Calu3 (cell line): ENCODE data around the gene CDSN. TPM values are rescaled to one million over a fixed set of nuclear protein-coding genes. Genes with fewer than 3 reads are reported as not detected.
A peak's percentile ranks its signal among the peaks of the same experiment; 100 is the strongest.

ENCODE experiments used
- BruUV-seq: library from RNA; stranded (reverse); fragments of 400-500 nt; replicated peaks from 2 replicates; lab custom pipeline; 2021; lab: Mats Ljungman, UMichigan
- CTCF ChIA-PET: fragments of 300-600 bp; sonication (Branson Sonifier 250); formaldehyde crosslinking; loops from one replicate; lab custom pipeline; 2022; ENCODE audit warnings: antibody characterized with exemption; lab: Charles Lee
- DNase-seq: peaks from one replicate; pipeline ENCODE4 v3.0.0; 2022
- H3K27ac Mint-ChIP-seq: one replicate; pipeline ENCODE4 v1.8.0; 2022; ENCODE audit warnings: mixed read lengths; ENCODE audit not compliant: unreplicated experiment
- H3K27me3 Mint-ChIP-seq: one replicate; pipeline ENCODE4 v1.8.0; 2022; ENCODE audit warnings: mixed read lengths; ENCODE audit not compliant: unreplicated experiment
- H3K36me3 Mint-ChIP-seq: one replicate; pipeline ENCODE4 v1.8.0; 2022; ENCODE audit warnings: mild to moderate bottlenecking, moderate library complexity, mixed read lengths; ENCODE audit not compliant: insufficient read depth, unreplicated experiment
- H3K4me1 Mint-ChIP-seq: one replicate; pipeline ENCODE4 v1.8.0; 2022; ENCODE audit warnings: mild to moderate bottlenecking, low read depth, mixed read lengths; ENCODE audit not compliant: unreplicated experiment
- H3K4me3 Mint-ChIP-seq: one replicate; pipeline ENCODE4 v1.8.0; 2022; ENCODE audit warnings: mild to moderate bottlenecking, low read depth, moderate library complexity, mixed read lengths; ENCODE audit not compliant: unreplicated experiment
- H3K9me3 Mint-ChIP-seq: one replicate; pipeline ENCODE4 v1.8.0; 2022; ENCODE audit warnings: low read depth, mixed read lengths; ENCODE audit not compliant: unreplicated experiment
- intact Hi-C: fragments of 100-400 bp; cut with micrococcal nuclease; formaldehyde crosslinking; loops from one replicate; pipeline ENCODE4 v1.10.0; 2022; ENCODE audit not compliant: unreplicated experiment
- total RNA-seq: library from RNA; stranded (reverse); gene quantifications from 2 replicates; pipeline ENCODE4 v1.2.3, GENCODE V29; 2022
- TF ChIP-seq, protein P1 (sequence below): fragments of 200-600 bp; IDR thresholded peaks from one replicate; pipeline ENCODE4 v1.8.0; 2022; ENCODE audit warnings: antibody characterized with exemption; ENCODE audit not compliant: unreplicated experiment

The CDSN gene
- total RNA-seq, 1 experiment from 2014 or later, result 0.35 TPM

DNA sequence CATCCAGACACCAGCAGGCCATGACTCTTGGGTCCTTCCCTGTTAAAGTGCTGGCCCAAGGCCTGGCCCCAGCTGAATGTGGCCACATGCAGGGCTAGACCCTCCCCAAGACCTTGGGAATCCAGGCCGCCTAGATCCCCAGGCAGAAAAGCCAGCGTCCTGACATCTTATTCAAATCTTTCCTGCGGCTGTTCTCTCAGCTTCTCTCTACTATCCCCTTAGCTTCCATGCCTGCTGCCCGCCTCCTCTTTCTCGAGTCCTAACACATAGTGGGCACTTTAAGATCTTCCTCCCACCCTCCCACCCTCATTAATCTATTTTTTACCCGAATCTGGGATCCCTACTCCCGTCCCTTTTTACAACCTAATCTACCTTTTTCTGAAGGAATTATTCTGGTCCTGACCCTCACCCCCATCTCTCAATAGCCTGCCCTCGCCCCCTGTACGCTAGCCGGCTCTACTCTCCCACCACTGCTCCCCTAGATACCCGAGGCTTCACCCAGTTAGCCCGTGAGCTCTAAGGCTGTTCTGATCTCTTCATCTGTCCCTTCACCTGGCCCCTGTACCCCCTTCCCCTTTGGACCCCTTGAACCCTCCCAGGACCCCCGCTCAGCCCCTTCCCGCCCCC lies 37.4 kb upstream of the CDSN start, which contains the start of gene CCHCR1:
Gene CCHCR1 (minus strand): TSS at position 290 of the 627 bp plus-strand sequence. CDS start 202 bp downstream, at position 88.
- BruUV-seq, result no TSS peak
- peak within 1 kb of the TSS; percentile 91 for H3K27ac Mint-ChIP-seq
- H3K9me3 Mint-ChIP-seq, result no peaks in the 10 kb centered on the region
- TF ChIP-seq, protein P1, sequence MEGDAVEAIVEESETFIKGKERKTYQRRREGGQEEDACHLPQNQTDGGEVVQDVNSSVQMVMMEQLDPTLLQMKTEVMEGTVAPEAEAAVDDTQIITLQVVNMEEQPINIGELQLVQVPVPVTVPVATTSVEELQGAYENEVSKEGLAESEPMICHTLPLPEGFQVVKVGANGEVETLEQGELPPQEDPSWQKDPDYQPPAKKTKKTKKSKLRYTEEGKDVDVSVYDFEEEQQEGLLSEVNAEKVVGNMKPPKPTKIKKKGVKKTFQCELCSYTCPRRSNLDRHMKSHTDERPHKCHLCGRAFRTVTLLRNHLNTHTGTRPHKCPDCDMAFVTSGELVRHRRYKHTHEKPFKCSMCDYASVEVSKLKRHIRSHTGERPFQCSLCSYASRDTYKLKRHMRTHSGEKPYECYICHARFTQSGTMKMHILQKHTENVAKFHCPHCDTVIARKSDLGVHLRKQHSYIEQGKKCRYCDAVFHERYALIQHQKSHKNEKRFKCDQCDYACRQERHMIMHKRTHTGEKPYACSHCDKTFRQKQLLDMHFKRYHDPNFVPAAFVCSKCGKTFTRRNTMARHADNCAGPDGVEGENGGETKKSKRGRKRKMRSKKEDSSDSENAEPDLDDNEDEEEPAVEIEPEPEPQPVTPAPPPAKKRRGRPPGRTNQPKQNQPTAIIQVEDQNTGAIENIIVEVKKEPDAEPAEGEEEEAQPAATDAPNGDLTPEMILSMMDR, result no peak
- no peaks in the 10 kb centered on the region for H3K27me3 Mint-ChIP-seq
- intact Hi-C loops, result loop anchor here (2.0 kb wide), 1 partner anchor 21 kb away; no protein-coding TSS in a partner anchor
- CTCF ChIA-PET, result interaction anchor here (1.2 to 2.5 kb wide), 11 partner anchors 8 to 209 kb away, joined by 3 to 11 read pairs (median 7); partner anchors contain the start of gene POU5F1
- H3K36me3 Mint-ChIP-seq, result peaks cover 73% of the 10 kb centered on the region
- DNase-seq, result no peak
- peaks cover 46% of the 10 kb centered on the region for H3K4me1 Mint-ChIP-seq
- H3K4me3 Mint-ChIP-seq, result peak within 1 kb of the TSS; percentile 99

DNA sequence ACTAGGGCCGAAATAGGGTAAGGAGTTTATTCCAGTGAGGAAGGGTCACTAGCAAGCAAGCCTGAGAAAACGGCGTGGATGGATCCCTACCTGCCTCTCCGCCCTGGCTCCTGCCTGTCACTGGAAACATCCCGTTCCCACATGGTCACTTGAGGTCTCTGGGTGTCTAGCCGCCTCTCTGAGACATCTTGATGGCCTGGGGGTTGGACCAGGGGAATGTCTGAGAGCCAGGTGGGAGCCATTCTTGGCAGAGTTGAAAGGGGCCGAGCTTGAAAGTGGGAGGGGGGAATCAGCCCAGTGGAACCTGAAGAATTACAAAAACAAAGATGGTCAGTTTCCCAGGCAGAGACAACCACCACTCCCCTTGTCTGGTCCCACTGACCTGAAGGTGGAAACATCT lies 36.4 kb upstream of the CDSN start:
- H3K4me1 Mint-ChIP-seq, result peaks cover 38% of the 10 kb centered on the region
- H3K9me3 Mint-ChIP-seq, result no peaks in the 10 kb centered on the region
- TF ChIP-seq, protein P1, result no peak
- H3K4me3 Mint-ChIP-seq, result peak overlapping the region; percentile 99
- intact Hi-C loops, result no loop called here
- no peak for DNase-seq
- no peaks in the 10 kb centered on the region for H3K27me3 Mint-ChIP-seq
- BruUV-seq, result no TSS peak
- peaks cover 69% of the 10 kb centered on the region for H3K36me3 Mint-ChIP-seq
- CTCF ChIA-PET, result no interaction called here
- H3K27ac Mint-ChIP-seq, result no peak overlapping the region

DNA sequence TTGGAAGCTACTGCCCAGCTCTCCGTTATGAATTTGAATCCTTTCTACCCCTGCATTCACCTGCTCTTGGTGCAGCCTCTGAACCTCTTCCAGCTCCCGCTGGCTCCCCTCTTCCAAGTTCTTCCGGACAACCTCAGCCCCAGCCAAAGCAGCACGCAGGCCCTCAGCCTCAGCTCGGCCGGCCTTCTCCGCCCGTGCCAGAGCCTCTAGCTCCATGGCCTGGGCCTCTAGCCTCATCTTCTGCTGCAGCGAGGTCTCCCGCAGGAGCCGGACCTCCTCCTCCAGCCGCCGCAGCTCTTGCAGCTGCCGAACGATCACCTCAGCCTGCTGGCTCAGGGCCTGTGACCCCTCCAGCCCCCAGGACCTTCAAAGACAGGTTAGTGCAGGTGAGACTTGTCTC lies 34.2 kb upstream of the CDSN start:
- TF ChIP-seq, protein P1, result no peak
- DNase-seq, result no peak
- no peaks in the 10 kb centered on the region for H3K9me3 Mint-ChIP-seq
- peaks cover 66% of the 10 kb centered on the region for H3K36me3 Mint-ChIP-seq
- CTCF ChIA-PET, result no interaction called here
- no peak overlapping the region for H3K4me3 Mint-ChIP-seq
- peaks cover 32% of the 10 kb centered on the region for H3K4me1 Mint-ChIP-seq
- no TSS peak for BruUV-seq
- H3K27me3 Mint-ChIP-seq, result no peaks in the 10 kb centered on the region
- H3K27ac Mint-ChIP-seq, result no peak overlapping the region
- intact Hi-C loops, result no loop called here

DNA sequence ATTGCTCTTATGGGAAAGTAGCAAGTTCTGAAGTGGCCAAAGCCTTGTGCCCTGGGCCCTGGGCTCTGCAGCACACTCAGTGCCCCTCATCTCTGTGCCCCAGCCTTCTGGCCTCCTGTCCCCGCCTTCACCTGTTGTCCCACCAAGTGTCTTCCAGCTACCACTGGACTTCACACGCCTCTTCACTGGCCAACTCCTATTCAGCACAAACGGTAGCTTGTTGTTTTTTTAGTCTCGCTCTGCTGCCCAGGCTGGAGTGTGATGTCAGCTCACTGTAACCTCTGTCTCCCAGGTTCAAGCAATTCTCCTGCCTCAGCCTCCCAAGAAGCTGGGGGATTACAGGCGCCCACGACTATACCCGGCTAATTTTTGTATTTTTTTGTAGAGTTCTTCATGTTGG lies 32.5 kb upstream of the CDSN start:
- no peak overlapping the region for H3K27ac Mint-ChIP-seq
- H3K9me3 Mint-ChIP-seq, result no peaks in the 10 kb centered on the region
- CTCF ChIA-PET, result interaction anchor here (0.7 to 1.2 kb wide), 4 partner anchors 11 to 446 kb away, joined by 3 to 6 read pairs (median 3); partner anchors contain the start of gene PSORS1C1
- H3K4me1 Mint-ChIP-seq, result peaks cover 15% of the 10 kb centered on the region
- DNase-seq, result no peak
- no peaks in the 10 kb centered on the region for H3K27me3 Mint-ChIP-seq
- H3K4me3 Mint-ChIP-seq, result no peak overlapping the region
- no TSS peak for BruUV-seq
- intact Hi-C loops, result no loop called here
- TF ChIP-seq, protein P1, result no peak
- H3K36me3 Mint-ChIP-seq, result peaks cover 61% of the 10 kb centered on the region
